Measurements from ENCODE around the gene MBLAC1.

MBLAC1 gene

GRCh38 chr7:100088095-100088620, 38.6 kb upstream of the MBLAC1 start:
- Histone ChIP-seq H4K91ac (ENCODE audit: low read depth, low read length) (peak overlapping the region; percentile 84), H4K12ac (ENCODE audit: low read depth, low read length) (peak overlapping the region; percentile 81), H3K9me3 (ENCODE audit: insufficient read depth, low read depth, low read length) (no peaks in the 10 kb centered on the region), H3K79me1 (ENCODE audit: low read length) (peaks cover 17% of the 10 kb centered on the region), H3K23ac (ENCODE audit: low read length) (no peak overlapping the region), H3K18ac (ENCODE audit: low read length) (peak overlapping the region; percentile 50), H2BK12ac (ENCODE audit: low read length) (peak overlapping the region; percentile 63), H4K8ac (ENCODE audit: low read depth, low read length) (peak overlapping the region; percentile 92), H3K14ac (ENCODE audit: low read length) (peak overlapping the region; percentile 52), H3K4me3 (ENCODE audit: low read depth, low read length) (no peak overlapping the region), H3K4ac (ENCODE audit: low read depth, low read length) (peak overlapping the region; percentile 42), H3K36me3 (ENCODE audit: control insufficient read depth in 1 of 2, insufficient read depth in 2 of 2, low read length in 2 of 2) (peaks cover 23 to 29% of the 10 kb centered on the region in 2 experiments), H3K27me3 (ENCODE audit: insufficient read depth, low read length) (no peaks in the 10 kb centered on the region), H3K4me1 (ENCODE audit: control insufficient read depth in 1 of 2, insufficient read depth in 2 of 2, low read length in 2 of 2) (peaks cover 9 to 15% of the 10 kb centered on the region in 2 experiments), H2AFZ (ENCODE audit: insufficient read depth, low read length, poor library complexity) (peak overlapping the region; percentile 50), H2BK5ac (ENCODE audit: low read depth, low read length, poor library complexity) (peak overlapping the region; percentile 52), H3K4me2 (ENCODE audit: low read length) (peak overlapping the region; percentile 56), H2AK5ac (ENCODE audit: low read length) (peak overlapping the region; percentile 28), H3K27ac (ENCODE audit: low read depth, low read length) (peak overlapping the region; percentile 91), H3K9ac (ENCODE audit: low read length) (no peak overlapping the region), H2BK120ac (ENCODE audit: insufficient read depth, low read length, poor library complexity) (peak overlapping the region; percentile 67), H3K79me2 (ENCODE audit: control insufficient read depth, insufficient read depth, low read length, poor library complexity) (peaks cover 6% of the 10 kb centered on the region)
- DNase-seq = no peak
- no CpG with 5 or more reads among the region's 11 CpGs for WGBS (ENCODE audit: extremely low coverage, insufficient coverage, insufficient read length)

DNA sequence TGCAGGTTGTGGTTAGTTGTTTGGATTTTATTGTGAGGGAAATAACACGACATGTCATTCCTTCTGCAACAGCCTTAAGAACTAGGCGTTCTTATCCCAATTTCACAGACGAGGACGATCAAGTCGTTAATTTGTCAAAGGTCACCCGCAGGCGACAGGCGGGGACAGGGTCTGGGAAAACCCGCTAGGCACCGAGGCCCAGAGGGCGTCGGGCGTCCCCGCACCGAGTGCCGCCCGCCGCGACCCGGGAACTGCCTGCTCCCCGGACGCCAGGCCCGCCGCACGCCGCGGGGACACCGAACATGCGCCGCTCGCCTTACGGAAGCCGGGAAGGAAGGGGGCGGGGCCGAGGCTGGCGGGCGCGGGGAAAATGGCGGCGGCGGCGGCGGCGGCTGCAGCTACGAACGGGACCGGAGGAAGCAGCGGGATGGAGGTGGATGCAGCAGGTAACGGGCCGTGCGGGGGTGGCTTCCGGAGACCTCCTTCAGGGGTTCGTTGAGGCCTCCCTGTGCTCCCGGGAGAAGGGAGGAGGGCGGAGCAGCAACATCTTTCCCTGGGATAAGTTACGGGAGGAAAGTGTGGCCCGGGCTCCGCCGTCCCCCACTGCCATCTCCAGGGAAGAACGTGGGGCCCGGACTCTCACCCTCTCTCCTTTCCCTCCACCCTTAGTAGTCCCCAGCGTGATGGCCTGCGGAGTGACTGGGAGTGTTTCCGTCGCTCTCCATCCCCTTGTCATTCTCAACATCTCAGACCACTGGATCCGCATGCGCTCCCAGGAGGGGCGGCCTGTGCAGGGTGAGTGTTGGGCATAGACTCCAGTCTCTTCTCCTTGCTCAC, 37.9 kb upstream of the MBLAC1 start, which contains the start of gene COPS6:
Gene COPS6, plus strand, starts transcription at position 349 of the 837 bp plus-strand sequence. Its CDS starts 22 bp downstream, at position 371.
- Histone ChIP-seq H4K12ac (ENCODE audit: low read depth, low read length) (peak within 1 kb of the TSS; percentile 81), H3K79me1 (ENCODE audit: low read length) (peaks cover 17% of the 10 kb centered on the region), H2BK120ac (ENCODE audit: insufficient read depth, low read length, poor library complexity) (peak within 1 kb of the TSS; percentile 67), H3K4me2 (ENCODE audit: low read length) (peak within 1 kb of the TSS; percentile 92), H3K4me1 (ENCODE audit: control insufficient read depth in 1 of 2, insufficient read depth in 2 of 2, low read length in 2 of 2) (peaks cover 9 to 15% of the 10 kb centered on the region in 2 experiments), H2BK12ac (ENCODE audit: low read length) (peak within 1 kb of the TSS; percentile 63), H2AK5ac (ENCODE audit: low read length) (peak within 1 kb of the TSS; percentile 42), H3K4ac (ENCODE audit: low read depth, low read length) (peak within 1 kb of the TSS; percentile 56), H4K8ac (ENCODE audit: low read depth, low read length) (peak within 1 kb of the TSS; percentile 92), H4K91ac (ENCODE audit: low read depth, low read length) (peak within 1 kb of the TSS; percentile 84), H3K9ac (ENCODE audit: low read length) (peak within 1 kb of the TSS; percentile 92), H3K18ac (ENCODE audit: low read length) (peak within 1 kb of the TSS; percentile 71), H3K4me3 (ENCODE audit: low read depth, low read length) (peak within 1 kb of the TSS; percentile 89), H3K14ac (ENCODE audit: low read length) (peak within 1 kb of the TSS; percentile 75), H3K23ac (ENCODE audit: low read length) (no peak within 1 kb of the TSS), H3K36me3 (ENCODE audit: control insufficient read depth in 1 of 2, insufficient read depth in 2 of 2, low read length in 2 of 2) (peaks cover 29 to 35% of the 10 kb centered on the region in 2 experiments), H3K79me2 (ENCODE audit: control insufficient read depth, insufficient read depth, low read length, poor library complexity) (peaks cover 6% of the 10 kb centered on the region), H3K27me3 (ENCODE audit: insufficient read depth, low read length) (no peaks in the 10 kb centered on the region), H2BK5ac (ENCODE audit: low read depth, low read length, poor library complexity) (peak within 1 kb of the TSS; percentile 52), H3K27ac (ENCODE audit: low read depth, low read length) (peak within 1 kb of the TSS; percentile 91), H2AFZ (ENCODE audit: insufficient read depth, low read length, poor library complexity) (peak within 1 kb of the TSS; percentile 97), H3K9me3 (ENCODE audit: insufficient read depth, low read depth, low read length) (no peaks in the 10 kb centered on the region)
- no CpG with 5 or more reads among the region's 68 CpGs for WGBS (ENCODE audit: extremely low coverage, insufficient coverage, insufficient read length)
- DNase-seq = peak; percentile 52 to 79

DNA sequence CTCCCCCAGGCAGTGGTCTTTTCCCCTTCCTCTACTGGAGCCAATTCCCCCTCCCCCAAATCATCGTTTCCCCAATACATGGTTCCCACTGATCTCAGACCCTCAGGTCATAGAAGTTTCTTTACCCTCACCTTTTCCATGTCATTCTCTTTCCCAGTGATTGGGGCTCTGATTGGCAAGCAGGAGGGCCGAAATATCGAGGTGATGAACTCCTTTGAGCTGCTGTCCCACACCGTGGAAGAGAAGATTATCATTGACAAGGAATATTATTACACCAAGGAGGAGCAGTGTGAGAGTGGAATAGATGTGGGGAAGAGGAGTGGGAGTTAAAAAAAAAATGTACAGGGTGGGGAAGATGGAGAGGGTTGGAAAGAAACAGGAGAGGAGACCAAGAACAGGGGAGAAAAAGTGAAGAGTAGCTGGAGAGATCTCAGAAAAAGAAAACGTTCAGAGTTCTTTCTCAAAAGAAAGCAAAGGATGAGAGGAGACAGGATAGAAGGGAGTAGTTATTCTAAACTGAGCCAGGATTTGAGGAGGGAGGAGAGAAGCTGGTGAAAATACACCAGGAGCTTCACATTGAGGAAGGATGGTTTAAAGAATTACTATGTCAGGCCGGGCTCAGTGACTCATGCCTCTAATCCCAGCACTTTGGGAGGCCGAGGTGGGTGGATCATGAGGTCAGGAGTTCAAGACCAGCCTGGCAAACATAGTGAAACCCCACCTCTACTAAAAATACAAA, 37.1 kb upstream of the MBLAC1 start:
- Histone ChIP-seq H2AFZ (ENCODE audit: insufficient read depth, low read length, poor library complexity) (peak overlapping the region; percentile 97), H3K79me2 (ENCODE audit: control insufficient read depth, insufficient read depth, low read length, poor library complexity) (peaks cover 6% of the 10 kb centered on the region), H4K8ac (ENCODE audit: low read depth, low read length) (peak overlapping the region; percentile 92), H2BK12ac (ENCODE audit: low read length) (no peak overlapping the region), H3K4me1 (ENCODE audit: control insufficient read depth in 1 of 2, insufficient read depth in 2 of 2, low read length in 2 of 2) (peaks cover 9 to 15% of the 10 kb centered on the region in 2 experiments), H3K4ac (ENCODE audit: low read depth, low read length) (no peak overlapping the region), H2AK5ac (ENCODE audit: low read length) (peak overlapping the region; percentile 42), H2BK120ac (ENCODE audit: insufficient read depth, low read length, poor library complexity) (no peak overlapping the region), H4K12ac (ENCODE audit: low read depth, low read length) (peak overlapping the region; percentile 72), H3K79me1 (ENCODE audit: low read length) (peaks cover 17% of the 10 kb centered on the region), H3K18ac (ENCODE audit: low read length) (no peak overlapping the region), H3K9me3 (ENCODE audit: insufficient read depth, low read depth, low read length) (no peaks in the 10 kb centered on the region), H3K23ac (ENCODE audit: low read length) (no peak overlapping the region), H3K9ac (ENCODE audit: low read length) (peak overlapping the region; percentile 92), H3K27me3 (ENCODE audit: insufficient read depth, low read length) (no peaks in the 10 kb centered on the region), H3K4me2 (ENCODE audit: low read length) (peak overlapping the region; percentile 92), H3K14ac (ENCODE audit: low read length) (peak overlapping the region; percentile 75), H4K91ac (ENCODE audit: low read depth, low read length) (peak overlapping the region; percentile 84), H3K36me3 (ENCODE audit: control insufficient read depth in 1 of 2, insufficient read depth in 2 of 2, low read length in 2 of 2) (peaks cover 33 to 43% of the 10 kb centered on the region in 2 experiments), H3K4me3 (ENCODE audit: low read depth, low read length) (peak overlapping the region; percentile 89), H3K27ac (ENCODE audit: low read depth, low read length) (peak overlapping the region; percentile 34), H2BK5ac (ENCODE audit: low read depth, low read length, poor library complexity) (peak overlapping the region; percentile 24)
- no CpG with 5 or more reads among the region's 7 CpGs for WGBS (ENCODE audit: extremely low coverage, insufficient coverage, insufficient read length)
- DNase-seq = no peak
